GM18502 (cell line): ENCODE measurements around the gene GNG2.

Experiments used
- ATAC-seq: cut with Tn5 transposase; IDR thresholded peaks from one replicate; pipeline ENCODE4 v1.9.1; 2021; ENCODE audit warnings: mild to moderate bottlenecking; ENCODE audit not compliant: unreplicated experiment, poor library complexity

GNG2 gene

GRCh38 chr14:51860164-51860824 lies at the start of gene GNG2:
Gene GNG2 (plus strand): TSS chr14:51860612. CDS start chr14:51950679, 90,067 bp downstream.
- ATAC-seq: peak; percentile 95

- ATAC-seq: no peak
Measured at GRCh38 chr14:51811706-51812105, 48.7 kb upstream of the GNG2 start.

- ATAC-seq: no peak
Measured at GRCh38 chr14:51816031-51816430, 44.4 kb upstream of the GNG2 start.

GRCh38 chr14:51817326-51817725 lies 43.1 kb upstream of the GNG2 start:
- no peak for ATAC-seq

- no peak for ATAC-seq
Measured at GRCh38 chr14:51818748-51819380, 41.5 kb upstream of the GNG2 start.

GRCh38 chr14:51821822-51822221 lies 38.6 kb upstream of the GNG2 start:
- ATAC-seq: no peak

GRCh38 chr14:51822499-51822898 lies 37.9 kb upstream of the GNG2 start:
- no peak for ATAC-seq

- no peak for ATAC-seq
Measured at GRCh38 chr14:51823706-51824105, 36.7 kb upstream of the GNG2 start.

- no peak for ATAC-seq
Measured at GRCh38 chr14:51824191-51824590, 36.2 kb upstream of the GNG2 start.

- ATAC-seq: no peak
Measured at GRCh38 chr14:51825926-51826325, 34.5 kb upstream of the GNG2 start.

GRCh38 chr14:51828017-51828797 lies 32.2 kb upstream of the GNG2 start:
- ATAC-seq: peak; percentile 98

- ATAC-seq: no peak
Measured at GRCh38 chr14:51834240-51834639, 26.2 kb upstream of the GNG2 start.

- no peak for ATAC-seq
Measured at GRCh38 chr14:51836417-51836816, 24.0 kb upstream of the GNG2 start.

- peak; percentile 51 for ATAC-seq
Measured at GRCh38 chr14:51844081-51844881, 16.1 kb upstream of the GNG2 start.

- ATAC-seq: no peak
Measured at GRCh38 chr14:51845811-51846210, 14.6 kb upstream of the GNG2 start.

- ATAC-seq: peak; percentile 74
Measured at GRCh38 chr14:51846631-51847488, 13.6 kb upstream of the GNG2 start.

- ATAC-seq: no peak
Measured at GRCh38 chr14:51847489-51847796, 13.0 kb upstream of the GNG2 start.

GRCh38 chr14:51848120-51848519 lies 12.3 kb upstream of the GNG2 start:
- ATAC-seq: no peak

GRCh38 chr14:51849097-51849496 lies 11.3 kb upstream of the GNG2 start:
- ATAC-seq: no peak

GRCh38 chr14:51850651-51851050 lies 9.8 kb upstream of the GNG2 start:
- no peak for ATAC-seq
